ENCODE measurements around the gene HACD2. TPM values are rescaled to one million over a fixed set of nuclear protein-coding genes. Genes with fewer than 3 reads are reported as not detected.
A peak's percentile ranks its signal among the peaks of the same experiment; 100 is the strongest.
"Not testable (repeated sequence)": the region's sequence is repeated elsewhere in the genome, so short reads cannot be mapped to it uniquely, and the experiment has no call there.

HACD2 gene
- total RNA-seq, 1 donor from 2014 or later: 22.4 TPM

GRCh38 chr3:123527046-123527445 is 57.8 kb downstream of the HACD2 start:
- no peak for DNase-seq (ENCODE audit: low read depth in 2 of 2)

- DNase-seq (ENCODE audit: low read depth in 2 of 2): no peak
These were observed 58.4 kb downstream of the HACD2 start for GRCh38 chr3:123526474-123526873.

- no peak for DNase-seq (ENCODE audit: low read depth in 2 of 2)
These were observed 59.4 kb downstream of the HACD2 start for GRCh38 chr3:123525433-123525832.

- DNase-seq (ENCODE audit: low read depth in 2 of 2): peak in 1 of 2 donors; percentile 56
These were observed 59.9 kb downstream of the HACD2 start for GRCh38 chr3:123524981-123525380.

DNA sequence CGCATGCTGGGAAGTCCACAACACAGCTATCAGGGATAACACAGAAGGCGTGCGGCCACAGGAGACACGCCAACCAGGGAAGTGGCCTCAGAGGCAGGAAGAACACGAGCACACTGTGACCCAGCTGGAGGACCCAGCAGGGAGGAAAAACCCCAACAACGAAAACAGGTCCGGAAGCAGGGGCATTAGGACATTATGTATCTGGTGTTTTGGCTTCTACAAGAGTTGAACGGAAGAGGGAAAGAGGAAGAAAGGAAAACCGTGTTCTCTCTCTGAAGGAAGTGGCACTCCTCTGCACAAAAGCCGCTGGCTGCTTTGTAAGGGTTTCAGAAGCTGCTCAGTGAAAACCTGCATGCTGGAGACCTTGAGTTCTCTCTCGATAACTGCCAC is 61.8 kb downstream of the HACD2 start:
- peak; percentile 7 to 71 for DNase-seq (ENCODE audit: low read depth in 2 of 2)

DNA sequence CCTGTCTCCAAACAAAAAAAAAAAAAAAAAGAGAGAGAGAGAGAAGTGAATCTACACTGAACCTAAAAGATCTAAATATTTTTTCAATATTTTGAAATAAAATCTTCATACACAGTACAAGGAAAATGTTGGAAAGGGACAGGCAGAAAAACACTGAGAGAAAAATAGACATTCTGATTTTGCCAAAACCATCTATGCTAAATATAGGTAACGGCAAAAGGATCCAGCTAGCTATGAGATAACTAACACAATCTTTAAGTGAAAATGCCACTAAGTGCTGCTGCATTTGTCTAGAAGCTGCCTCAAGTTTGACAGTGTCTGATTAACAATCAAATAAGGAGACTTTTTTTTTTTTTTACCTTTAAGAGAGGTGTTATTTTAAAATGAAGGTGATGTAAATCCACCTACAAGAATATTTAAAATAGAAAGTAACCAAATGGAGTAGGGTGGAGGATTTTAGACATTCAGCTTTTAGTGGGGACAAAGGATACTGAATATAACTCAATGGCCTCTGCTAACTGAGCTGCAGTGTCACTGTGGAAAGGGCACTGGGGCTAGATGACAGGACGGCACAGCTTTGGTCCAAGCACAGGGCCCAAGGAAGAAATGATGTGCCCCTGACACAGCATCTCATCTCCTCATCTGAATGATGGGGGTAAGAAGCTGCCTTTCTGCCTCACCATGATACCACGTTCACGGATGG is 62.4 kb downstream of the HACD2 start:
- no peak for DNase-seq (ENCODE audit: low read depth in 2 of 2)

DNA sequence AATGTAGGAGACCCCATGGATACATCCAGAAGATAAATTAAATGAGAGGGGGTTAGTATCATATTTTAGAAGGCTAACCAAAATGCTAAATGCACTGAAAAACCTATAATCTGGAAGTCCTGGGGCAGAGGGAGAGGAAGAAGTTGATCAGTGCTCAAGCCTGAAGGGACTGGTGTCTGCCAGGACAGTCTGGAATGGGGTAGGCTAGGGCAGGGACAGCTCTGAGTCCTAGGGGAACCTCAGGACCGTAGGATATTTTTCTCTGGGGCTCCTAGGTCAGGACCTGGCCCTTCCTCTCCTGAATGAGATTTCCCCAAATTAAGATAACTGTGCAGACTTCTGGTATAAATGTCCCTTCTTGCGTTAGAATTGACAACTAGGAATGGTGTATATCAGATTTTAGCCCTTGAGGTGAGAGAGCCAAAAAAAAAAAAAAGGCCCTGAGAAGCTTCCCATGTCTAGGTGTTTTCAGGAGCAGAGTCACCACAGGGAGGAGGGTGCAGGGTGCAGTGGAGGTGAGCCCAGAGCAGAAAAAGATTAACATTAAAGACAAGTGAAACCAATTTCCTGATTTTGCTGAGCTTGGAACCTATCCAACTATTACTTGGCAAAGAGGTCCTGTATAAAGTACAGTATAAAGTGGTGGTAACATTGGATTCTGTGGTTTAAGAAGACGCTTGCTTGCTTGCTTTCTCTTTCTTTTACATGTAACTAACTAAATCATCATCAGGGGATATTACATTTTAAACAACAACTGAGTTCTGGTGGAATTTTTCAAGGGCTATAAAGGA is 63.5 kb downstream of the HACD2 start:
- DNase-seq (ENCODE audit: low read depth in 2 of 2): peak; percentile 55 to 74

DNA sequence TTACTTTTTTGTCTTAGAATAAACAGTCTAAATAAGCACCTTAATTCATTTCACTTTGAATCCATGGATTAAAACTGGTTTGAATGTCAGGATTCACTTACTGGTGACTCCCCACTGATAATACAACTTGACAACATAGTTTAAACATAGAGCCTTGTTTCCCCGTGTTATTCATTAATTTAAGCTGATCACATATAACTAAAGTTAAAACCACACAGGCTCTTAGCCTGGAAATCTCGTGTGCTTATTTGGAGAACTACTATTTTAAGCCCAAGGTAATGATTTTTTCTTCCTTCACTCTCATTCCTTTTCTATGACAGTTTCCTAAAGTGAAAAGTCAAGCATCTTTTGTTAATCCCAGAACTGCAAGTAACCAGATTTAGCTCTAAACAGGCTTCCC is 64.2 kb downstream of the HACD2 start:
- no peak for DNase-seq (ENCODE audit: low read depth in 2 of 2)

GRCh38 chr3:123518892-123519485 is 65.9 kb downstream of the HACD2 start:
- peak in 1 of 2 donors; percentile 27 for DNase-seq (ENCODE audit: low read depth in 2 of 2)

- no peak for DNase-seq (ENCODE audit: low read depth in 2 of 2)
These were observed 73.1 kb downstream of the HACD2 start for GRCh38 chr3:123511726-123512125.

GRCh38 chr3:123511084-123511483 is 73.8 kb downstream of the HACD2 start:
- DNase-seq (ENCODE audit: low read depth in 2 of 2): no peak

DNA sequence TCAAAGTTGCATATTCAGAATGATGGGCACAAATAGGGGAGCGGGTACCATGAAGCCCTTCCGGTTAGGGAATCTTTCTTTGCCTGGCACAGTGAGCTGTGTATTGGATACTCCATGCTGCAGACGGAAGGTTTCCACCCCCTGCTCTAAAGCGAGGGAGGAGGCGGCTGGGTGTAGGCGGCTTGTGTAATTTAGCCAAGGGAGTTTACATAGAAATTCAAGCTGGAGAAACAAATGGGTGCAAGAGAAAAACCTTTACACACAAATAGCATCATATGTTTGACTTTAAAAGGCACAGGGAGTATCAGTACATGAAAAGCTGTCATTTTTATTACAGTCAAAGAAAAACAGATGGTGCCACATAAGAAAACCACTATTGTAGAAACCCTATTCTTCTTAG is 76.7 kb downstream of the HACD2 start:
- no peak for DNase-seq (ENCODE audit: low read depth in 2 of 2)

DNA sequence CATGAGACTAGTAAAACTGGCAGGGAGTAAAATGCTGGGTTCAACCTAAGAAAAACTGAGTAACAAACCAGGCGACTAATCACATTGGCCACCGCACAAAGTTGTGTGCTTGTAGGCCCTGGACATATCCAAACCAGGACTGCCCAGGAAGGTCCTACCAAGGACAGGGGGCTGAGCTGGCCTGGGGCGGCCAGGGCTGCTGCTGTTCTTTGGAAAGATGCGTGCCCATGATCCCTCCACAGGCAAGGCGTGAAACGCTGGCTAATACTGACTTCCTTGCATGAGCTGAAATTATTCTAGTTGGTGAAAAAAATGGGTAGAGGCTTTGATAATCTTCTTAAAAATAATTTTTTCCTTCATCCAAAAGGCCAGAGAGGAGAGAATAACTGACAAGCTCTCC is 79.0 kb downstream of the HACD2 start:
- no peak for DNase-seq (ENCODE audit: low read depth in 2 of 2)

GRCh38 chr3:123503203-123503602 is 81.7 kb downstream of the HACD2 start:
- DNase-seq (ENCODE audit: low read depth in 2 of 2): no peak

- DNase-seq (ENCODE audit: low read depth in 2 of 2): peak in 1 of 2 donors; percentile 55
These were observed 85.5 kb downstream of the HACD2 start for GRCh38 chr3:123499322-123499721.

DNA sequence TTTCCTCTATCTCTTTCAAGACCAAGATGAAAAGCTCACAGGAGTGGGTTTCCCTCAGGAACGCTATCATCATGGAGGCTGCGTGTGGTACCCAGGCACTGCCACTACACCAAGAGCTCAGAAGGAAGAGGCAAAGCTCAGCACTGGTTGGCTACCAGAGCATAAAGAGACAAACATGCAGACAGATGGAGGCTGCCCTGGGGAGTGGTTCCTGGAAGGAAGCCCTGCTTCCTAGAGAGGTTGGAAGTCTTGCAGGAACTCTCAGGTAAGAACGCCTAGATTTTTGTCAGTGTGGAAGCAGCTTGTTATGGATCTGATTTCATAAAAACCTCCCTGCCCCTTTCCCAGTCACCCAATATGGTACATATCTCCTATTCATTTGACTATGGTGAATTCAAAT is 86.1 kb downstream of the HACD2 start:
- no peak for DNase-seq (ENCODE audit: low read depth in 2 of 2)

GRCh38 chr3:123493912-123494311 is 90.9 kb downstream of the HACD2 start:
- no peak for DNase-seq (ENCODE audit: low read depth in 2 of 2)

- DNase-seq (ENCODE audit: low read depth in 2 of 2): no peak
These were observed 92.8 kb downstream of the HACD2 start for GRCh38 chr3:123491966-123492587.

DNA sequence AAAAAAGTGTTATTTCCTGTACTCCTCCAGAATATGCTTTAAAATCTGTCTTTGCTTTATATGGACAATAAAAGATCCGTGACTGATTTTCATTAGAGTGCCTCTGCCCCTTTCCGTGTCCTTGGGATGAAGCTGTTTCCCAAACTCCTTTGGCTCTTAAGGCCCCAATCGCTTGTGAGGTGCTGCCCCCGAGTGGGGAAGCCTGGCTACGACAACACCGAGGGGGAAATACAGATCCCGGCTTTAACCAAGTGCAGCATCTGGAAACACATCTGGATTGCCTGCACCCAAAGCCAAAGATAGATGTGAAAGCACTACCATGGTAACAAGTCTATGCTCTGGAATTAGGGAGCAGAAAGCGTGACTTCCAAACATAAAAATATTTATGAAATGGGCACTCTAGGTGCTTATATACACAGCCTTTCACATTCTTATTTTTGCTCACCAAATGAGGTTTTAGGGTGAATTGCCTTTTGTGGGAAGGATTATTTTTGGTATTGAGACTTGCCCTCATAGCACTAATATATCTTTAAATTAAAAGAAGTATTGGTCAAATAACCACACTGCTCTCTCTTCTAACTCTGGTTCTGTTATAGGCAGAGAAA is 95.4 kb downstream of the HACD2 start:
- DNase-seq (ENCODE audit: low read depth in 2 of 2): peak; percentile 54 to 74

- no peak for DNase-seq (ENCODE audit: low read depth in 2 of 2)
These were observed 96.1 kb downstream of the HACD2 start for GRCh38 chr3:123488645-123489347.

- DNase-seq (ENCODE audit: low read depth in 2 of 2): not testable (repeated sequence)
These were observed 97.8 kb downstream of the HACD2 start for GRCh38 chr3:123487063-123487462.
